ELR (cell line): ENCODE data around the gene GRK1.

Experiments used
- DNase-seq: peaks from one replicate; pipeline ENCODE4 v3.0.0-alpha.2; 2015; ENCODE audit warnings: low read depth

The GRK1 gene

DNA sequence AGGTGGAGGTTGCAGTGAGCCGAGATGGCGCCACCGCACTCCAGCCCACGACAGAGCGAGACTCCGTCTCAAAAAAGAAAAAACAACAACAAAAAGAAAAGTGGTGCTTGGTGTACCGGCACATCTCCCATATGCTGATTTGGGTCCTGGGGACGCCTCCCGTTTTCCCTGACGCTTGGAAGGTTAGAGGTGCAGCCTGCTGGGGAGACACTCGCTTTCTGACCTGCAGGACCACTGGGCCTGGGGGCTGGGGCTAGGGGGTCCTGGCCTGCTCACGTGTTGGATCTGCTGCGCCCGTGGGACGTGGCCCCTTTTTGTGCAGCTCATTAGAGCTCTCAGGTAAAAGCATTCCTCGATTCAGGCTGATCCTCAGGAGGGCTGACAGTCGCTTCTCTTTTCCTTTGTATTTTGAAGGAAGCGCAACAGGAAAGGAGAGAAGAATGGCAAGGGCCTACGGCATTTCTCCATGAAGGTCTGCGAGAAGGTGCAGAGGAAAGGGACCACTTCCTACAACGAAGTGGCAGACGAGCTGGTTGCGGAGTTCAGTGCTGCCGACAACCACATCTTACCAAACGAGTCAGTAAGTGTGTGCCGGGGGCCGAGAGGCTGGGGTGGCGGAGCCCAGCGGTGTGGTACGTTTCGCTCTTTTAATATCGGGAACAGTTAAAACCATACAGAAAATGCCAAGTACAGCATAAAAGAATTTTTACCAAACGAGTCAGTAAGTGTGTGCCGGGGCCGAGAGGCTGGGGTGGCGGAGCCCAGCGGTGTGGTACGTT lies 34.1 kb upstream of the GRK1 start:
- DNase-seq, result no peak

DNA sequence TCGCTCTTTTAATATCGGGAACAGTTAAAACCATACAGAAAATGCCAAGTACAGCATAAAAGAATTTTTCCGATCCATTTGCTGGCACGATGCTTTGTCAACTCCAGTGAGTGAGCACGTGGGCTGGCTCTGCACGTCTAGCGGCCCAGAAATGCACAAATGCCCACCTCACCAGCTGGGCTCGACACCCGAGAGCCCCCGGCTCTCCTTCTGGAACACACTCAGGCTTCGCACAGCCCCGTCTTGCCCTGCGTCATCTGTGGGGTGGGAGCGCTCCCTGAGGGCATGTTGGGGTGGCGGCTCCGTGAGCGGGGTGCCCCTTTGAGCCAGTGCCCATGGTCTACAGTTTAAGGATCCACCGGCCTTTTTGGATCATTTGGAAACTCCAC lies 33.5 kb upstream of the GRK1 start:
- no peak for DNase-seq

DNA sequence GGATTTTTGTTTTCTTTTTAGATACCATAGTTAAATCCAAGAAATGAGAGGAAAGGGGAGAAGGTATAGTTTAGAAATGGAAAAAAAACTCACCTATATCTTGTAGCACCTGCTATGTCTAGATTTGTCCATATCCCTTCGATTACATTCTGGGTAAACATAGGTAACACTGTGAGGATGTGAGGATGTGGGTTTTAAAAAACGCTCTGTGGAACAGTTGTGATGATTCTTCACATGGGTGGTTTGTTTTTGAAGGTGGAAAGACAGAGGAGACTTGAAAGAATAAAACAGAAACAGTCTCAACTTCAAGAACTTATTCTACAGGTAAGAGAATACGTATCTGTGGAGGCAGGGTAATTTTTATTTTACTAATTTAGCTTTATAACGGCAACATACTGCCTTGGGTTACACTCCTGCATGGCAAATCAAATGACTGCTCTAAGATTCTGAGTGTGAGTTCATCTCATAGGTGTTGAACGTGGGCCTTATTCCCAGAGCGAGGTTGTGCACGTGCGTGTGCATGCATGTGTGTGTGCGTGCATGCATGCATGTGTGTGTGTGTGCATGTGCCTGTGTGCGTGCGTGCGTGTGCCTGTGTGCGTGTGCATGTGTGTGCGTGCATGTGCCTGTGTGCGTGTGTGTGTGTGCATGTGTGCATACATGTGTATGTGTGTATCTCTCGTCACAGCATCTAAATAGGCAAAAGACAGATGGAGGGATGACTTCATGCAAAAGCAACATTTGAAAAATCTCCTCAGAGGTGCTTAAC lies 32.6 kb upstream of the GRK1 start:
- no peak for DNase-seq

DNA sequence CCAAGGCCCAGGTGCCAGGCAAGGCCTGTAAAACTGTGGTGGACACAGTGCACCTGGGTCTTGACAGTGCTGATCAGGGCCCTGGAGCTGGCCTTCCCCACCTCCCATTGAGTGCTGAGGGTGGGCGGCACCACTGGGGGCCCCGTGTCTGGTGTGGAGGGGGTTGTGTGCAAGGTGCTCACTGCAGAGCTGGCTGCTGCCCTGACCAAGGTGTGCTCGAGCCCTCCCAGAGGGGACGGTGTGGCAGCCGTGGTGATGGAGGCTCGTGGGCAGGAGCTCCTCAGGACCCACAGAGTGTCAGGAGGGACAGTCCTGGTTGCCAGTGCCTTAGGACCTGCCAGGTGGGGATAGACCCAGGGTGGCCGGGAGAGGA lies 32.0 kb upstream of the GRK1 start:
- DNase-seq, result no peak

DNA sequence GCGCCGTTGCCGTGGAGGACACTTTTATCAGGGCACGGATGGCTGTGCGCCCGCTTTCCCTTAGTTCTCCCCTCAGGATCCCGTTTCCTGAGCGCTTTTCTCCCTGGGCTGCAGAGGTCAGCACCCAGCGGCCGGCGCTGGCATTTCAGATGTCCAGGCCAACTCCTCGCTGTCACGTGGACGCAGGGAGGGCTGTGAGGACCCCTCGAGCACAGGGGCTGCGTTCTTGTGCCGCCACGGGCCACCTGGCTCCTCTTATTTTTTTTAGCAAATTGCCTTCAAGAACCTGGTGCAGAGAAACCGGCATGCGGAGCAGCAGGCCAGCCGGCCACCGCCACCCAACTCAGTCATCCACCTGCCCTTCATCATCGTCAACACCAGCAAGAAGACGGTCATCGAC lies 31.3 kb upstream of the GRK1 start:
- DNase-seq, result no peak

DNA sequence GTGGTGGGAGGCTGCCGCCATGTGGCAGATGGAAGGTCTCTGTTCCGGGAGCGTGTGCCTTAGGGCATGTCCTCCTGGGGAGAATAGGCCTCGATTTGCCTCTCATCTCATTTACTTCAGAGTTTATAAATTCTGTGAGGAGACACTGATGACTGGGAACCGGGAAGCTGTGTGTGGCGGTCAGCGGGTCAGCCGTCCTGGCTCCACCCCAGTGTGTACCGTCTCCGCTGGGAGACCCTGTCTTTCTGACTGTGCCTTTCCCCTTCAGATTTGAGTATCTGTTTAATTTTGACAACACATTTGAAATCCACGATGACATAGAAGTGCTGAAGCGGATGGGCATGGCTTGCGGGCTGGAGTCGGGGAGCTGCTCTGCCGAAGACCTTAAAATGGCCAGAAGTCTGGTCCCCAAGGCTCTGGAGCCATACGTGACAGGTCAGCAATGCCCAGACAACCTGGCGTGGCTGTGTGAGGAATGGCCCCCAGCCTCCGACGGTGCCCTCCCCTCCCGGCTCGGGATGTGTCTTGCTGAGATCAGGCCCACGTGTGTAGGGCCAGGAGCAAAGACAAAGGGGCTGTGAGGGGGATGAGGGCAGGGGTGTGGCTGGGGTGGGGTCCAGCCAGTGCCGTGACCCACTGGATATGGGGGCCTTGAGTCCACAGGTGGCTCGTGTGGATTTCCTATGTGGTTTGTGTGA lies 30.6 kb upstream of the GRK1 start:
- no peak for DNase-seq

DNA sequence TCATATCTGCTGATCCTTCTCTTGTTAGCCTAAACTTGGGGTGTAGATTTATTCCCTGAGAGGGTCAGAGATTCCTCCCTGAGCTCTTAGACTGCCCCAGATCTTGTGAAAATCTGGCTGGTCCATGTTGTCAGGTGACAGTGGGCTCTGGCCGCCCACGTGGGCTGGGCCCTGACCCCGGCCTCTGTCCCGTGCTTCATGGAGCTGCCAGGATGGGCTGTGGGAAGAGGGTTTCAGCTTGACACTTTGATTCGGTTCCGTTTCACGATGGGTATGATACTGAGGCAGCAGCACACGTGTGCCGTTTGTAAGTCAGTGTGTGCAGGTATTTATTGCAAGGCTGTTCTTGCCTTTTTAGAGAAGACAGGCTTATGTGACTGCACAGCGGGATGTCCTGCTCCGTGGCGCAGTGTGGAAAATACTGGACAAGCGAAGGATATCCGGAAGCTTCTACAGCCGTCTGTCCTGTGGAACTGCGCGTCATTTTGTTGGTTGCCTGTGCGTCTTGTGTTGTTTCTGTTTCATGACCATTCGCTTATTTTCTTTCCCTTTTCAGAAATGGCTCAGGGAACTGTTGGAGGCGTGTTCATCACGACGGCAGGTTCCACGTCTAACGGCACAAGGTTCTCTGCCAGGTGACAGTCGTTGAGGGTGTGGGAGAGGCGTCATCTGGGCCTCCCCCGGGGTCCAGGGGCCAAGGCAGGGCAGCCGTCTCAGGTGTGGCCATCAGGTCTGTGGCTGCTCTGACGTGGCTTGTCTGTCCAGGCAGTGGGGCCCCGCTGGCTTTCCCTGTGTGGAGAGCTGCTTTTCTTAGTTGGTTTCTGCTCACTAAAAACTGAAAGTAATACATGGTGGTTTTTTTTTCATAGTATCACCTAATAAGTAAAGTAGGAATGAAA lies 29.5 kb upstream of the GRK1 start:
- no peak for DNase-seq

DNA sequence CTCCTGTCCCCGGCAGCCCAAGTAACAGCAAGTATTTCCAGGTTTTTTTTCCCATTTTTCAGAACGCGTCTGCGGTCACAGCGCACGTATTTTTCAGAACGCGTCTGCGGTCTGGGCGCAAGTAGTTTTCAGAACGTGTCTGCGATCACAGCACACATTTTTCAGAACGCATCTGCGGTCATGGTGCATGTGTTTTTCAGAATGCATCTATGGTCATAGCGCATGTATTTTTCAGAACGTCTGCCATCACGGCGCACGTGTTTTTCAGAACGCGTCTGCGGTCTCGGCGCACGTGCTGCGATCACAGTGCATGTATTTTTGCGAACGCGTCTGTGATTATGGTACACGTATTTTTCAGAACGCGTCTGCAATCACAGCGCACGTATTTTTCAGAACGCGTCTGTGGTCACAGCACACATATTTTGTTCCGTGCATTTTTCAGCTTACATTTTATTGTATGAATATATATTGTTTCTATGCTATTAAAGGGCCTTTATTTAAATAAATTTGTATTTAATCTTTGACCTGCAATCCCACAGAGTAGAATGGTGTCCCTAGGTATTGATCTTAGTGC lies 28.8 kb upstream of the GRK1 start:
- no peak for DNase-seq

DNA sequence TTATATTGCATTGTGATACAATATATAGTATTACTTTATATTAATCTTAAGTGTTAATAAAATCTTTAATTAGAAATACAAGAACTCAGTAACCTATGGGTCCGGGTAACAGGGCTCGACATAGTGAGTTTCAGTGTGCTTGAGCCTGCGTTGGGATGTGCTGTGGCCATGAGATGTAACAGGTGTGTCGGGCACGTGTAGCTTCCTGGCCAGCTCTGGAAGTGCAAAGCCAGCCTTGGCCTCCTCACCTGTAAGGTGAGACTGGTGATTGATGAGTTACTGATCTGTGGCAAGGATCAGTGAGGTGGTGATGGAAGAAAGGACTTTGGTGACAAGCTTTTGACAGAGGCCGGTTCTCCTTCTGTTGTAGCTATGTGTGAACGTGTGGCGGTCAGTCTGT lies 28.2 kb upstream of the GRK1 start:
- DNase-seq, result no peak

DNA sequence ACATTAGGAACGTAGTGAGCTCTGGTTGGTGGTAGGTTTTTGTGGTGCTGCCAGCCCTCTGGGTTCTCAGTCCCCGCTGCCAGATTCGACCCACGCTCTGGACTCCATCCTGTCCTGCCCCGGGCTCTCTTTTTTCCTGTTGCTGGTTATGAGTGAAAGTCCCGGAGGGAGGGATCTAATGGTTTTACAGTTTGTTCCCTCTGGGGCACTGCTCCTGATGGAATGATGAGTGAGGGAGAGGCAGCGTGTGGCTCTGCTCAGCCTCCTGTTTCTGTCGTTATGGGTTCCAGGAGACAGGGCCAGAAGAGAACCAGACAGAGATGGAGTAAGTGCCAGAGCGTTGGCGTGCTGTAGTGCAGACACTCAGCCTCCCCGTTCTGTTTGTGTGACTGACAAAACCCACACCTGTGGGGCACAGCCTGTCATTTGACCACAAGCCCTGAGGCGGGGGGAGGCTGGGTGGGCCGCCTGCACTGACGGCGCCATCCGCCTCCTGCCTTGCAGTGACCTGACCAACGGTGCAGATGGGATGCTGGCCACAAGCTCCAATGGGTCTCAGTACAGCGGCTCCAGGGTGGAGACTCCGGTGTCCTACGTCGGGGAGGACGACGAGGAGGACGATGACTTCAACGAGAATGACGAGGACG lies 27.3 kb upstream of the GRK1 start:
- DNase-seq, result no peak

DNA sequence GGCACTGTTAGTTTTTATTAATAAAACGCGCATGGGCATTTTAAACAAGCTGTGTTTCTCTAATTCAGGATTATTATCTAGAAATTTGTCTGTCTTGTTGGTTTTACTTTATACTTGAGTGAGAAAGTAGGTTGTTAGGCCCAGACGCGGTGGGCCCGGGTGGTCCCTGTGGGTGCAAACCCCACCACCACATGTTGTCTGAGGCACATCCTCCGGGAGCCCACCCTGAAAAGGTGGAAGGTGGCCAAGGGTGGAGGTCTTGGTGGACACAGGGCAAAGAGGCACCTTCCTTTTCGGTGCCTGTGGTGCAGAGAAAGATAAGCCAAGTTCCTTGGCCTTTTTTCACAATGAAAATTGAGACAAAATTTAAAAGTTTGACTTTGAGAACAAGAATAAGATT lies 25.6 kb upstream of the GRK1 start:
- no peak for DNase-seq

DNA sequence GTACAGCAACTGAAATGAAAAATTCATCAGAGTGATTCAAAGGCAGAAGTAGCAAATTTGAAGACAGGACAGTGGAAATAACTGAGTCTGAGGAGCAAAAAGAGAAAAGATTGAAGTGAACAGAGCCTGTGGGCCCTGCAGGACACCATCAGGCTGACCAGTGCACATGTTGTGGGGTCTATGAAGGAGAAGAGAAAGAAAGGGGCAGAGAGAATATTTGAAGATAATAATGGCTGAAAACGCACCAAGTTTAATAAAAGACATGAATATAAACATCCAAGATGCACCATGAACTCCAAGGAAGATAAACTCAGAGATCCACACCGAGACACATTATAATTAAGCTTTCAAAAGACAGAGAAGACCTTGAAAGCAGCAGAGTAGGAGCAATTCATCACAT lies 24.5 kb upstream of the GRK1 start:
- no peak for DNase-seq

DNA sequence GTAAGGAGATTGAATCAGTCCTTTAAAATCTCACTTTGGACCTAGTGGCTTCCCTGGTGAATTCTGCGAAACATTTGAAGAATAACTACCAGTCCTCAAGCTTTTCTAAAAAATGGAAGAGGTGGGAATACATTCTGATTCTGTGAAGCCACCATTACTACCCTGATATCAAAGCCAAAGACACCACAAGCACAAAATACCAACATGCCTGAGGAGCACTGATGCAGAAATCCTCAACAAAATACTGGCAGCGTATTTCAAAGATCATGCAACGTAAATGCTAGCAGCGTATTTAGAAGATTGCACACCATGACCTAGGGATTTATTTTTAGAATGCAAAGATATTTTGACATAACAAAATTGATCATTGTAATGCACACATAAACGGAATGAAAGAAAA lies 23.4 kb upstream of the GRK1 start:
- DNase-seq, result no peak

DNA sequence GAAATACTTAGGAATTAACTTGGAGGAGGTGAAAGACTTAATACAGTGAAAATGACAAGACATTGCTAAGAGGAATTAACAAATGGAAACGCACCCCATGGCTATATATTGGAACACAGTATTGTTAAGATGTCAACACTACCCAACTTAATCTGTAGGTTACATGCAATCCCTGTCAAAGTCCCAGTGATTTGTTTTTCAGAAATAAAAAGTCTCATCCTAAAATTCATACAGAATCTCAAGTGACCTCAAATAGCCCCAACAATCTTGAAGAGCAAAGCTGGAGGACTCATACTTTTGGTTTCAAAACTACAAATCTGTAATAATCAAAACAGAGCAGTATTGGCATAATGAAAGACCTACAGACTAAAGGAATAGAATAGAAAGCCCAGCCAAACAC lies 22.2 kb upstream of the GRK1 start:
- DNase-seq, result no peak

DNA sequence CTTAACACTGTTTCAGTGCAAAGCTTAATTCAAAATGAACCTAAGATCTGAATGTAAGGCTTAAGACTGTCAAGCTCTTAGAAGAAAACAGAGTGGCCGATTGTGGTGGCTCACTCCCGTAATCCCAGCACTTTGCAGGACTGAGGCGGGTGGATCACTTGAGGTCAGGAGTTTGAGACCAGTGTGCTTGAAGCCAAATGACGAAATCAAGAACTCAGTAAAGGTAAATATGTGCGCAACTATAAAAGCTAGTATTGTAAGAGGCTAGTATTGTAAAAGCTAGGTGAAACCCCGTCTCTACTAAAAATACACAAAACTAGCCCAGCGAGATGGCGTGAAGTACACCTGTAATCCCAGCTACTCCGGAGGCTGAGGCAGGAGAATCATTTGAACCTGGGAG lies 21.7 kb upstream of the GRK1 start:
- no peak for DNase-seq

DNA sequence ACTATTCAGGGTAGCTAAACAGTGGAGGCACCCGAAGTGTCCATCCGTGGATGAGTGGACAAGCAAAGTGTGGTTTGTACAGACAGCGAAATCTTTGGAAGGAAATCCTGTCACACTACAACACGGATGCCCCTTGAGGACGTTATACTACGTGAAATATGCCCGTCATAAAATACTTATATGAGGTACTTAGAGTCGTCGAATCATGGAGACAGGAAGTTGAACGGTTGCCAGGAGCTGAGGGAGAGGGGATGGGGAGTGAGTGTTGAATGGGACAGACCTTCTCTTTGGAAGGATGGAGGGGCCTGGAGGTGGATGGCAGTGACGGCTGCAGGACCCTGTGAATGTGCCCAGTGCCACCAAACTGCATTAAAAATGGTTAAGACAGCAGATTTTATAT lies 20.6 kb upstream of the GRK1 start:
- DNase-seq, result no peak

DNA sequence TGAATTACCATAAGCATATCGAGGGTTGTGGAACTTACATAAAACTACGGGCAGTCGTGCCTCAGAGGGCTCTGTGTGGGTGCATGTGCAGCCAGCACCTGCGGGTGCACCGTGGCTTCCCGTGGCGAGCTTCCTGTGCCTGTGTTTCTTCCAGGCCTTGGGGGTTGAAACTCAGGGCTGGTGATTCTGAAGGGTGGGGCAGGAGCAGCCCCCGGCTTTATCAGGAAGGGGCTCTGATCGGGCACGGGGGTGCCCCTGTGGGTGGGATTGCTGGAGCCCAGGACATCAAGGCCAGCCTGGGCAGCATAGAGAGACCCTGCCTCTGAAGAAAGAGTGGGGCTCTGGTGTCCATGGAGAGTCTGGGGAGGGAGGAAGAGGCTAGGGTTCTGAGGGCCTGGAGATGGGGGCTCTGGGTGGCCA lies 20.1 kb upstream of the GRK1 start:
- DNase-seq, result no peak

DNA sequence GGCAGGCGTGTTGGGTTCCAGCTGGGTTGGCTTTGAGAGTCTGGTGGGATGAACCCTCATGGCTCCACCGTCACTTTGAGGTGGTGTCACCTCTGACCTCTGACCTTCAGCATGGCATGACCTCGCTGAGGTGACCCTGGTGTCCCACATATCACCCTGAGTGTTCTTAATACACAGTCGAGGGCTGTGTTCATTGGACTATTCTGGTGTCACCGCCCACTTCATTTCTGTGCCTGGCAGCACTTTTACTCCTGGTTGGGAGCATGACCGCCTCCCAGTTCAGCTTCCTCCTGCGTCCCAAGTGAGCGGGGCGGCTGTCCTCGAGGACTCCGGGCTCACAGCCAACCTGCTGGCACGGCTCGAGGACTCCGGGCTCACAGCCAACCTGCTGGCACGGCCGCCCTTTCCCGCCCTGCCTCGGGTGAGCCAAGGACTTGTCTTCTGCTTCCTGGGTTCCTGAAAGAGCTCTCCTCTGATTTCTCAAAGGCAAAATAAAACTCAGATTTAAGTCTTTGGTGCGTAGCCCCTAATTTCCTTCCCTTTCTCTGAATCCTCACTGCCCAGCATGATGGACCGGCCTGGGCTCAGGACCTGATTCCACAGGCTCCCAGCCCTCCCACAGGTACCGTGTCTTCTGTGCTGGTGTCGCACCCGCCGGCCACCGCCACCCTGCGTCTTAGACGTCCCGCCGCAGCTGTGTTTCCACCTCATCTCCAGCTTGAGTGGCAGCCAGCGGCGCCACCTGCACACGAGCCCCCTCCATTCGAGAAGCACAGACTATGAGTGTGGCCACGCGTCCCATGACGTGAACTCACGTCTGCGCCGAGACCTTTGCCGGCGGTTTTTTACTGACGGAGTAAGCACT lies 19.4 kb upstream of the GRK1 start:
- no peak for DNase-seq

DNA sequence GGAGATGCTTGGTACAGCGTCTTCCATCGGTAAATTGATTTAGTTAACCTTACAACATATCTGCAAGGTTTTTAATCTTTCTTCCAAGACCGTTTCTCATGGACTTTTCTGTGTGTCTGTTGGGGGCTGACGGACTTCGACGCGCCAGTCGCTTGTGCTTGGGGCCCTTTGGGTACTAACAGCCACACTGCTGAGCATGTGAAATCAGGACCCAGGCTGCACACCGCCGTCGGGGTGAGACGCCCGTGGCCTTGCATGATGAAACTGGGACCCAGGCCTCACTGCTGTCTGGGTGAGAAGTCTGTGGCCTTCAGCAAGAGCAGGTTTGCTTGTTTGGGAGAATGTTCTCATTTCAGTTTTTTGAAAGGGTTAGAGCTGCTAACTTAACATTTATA lies 18.8 kb upstream of the GRK1 start:
- no peak for DNase-seq

DNA sequence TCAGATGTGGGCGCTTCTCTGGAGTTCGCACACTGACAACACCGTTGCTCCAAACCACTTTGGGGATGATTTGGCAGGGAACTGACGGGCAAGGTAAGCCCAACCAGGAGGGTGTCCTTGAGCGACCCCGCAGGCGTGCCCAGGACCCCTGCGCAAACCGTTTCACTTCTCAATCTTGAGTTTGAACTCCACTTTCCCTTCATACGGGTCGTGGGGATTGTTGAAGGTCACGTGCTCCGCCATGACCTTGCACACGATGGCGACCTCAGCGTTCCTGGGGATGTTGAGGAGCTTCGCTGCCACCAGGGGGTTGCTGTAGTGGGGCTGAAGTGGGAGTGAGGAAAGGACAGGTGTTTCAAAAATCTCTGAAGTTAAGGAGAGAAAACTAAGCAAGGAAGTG lies 17.8 kb upstream of the GRK1 start:
- DNase-seq, result no peak
